T-helper 17 cell (primary cell): Measurements from ENCODE around the gene TMEM121B. TPM values are rescaled to one million over a fixed set of nuclear protein-coding genes. Genes with fewer than 3 reads are reported as not detected.

Experiments
- total RNA-seq, 4 donors: library from RNA in 2 of 4; stranded (reverse) in 2 of 4; gene quantifications; one replicate each; pipeline ENCODE4 v1.2.3 and lab custom pipeline; 2022 to 2026

The TMEM121B gene
- total RNA-seq, 2 donors from 2014 or later, result 0.20 TPM; not detected in 1

Other genes starting within 250 kb of the TMEM121B start
- gene GAB4, start 113.1 kb downstream of the TMEM121B start, total RNA-seq, result not detected
- gene IL17RA, start 36.4 kb downstream of the TMEM121B start, total RNA-seq, result 10 to 100 TPM; 26.2 to 31.0 TPM
- gene HDHD5, start 37.9 kb upstream of the TMEM121B start, total RNA-seq, result 10 to 100 TPM; 16.7 to 17.4 TPM
- gene ADA2, start 98.1 kb upstream of the TMEM121B start, total RNA-seq, result 10 to 100 TPM; 57.2 to 88.5 TPM
- gene CECR2, start 248.1 kb upstream of the TMEM121B start, total RNA-seq, result under 1 TPM in 1 of 2 donors, not detected in 1; 0.29 TPM